Measurements from ENCODE around the gene TCF3. TPM values are rescaled to one million over a fixed set of nuclear protein-coding genes. Genes with fewer than 3 reads are reported as not detected.

Gene TCF3
- total and polyA plus RNA-seq, 4 donors, result 36.9 to 58.1 (median 45.2) TPM

- no peak for TF ChIP-seq CTCF (IDR thresholded peaks at IDR 0.05; ENCODE audit: control extremely low read depth, extremely low read depth)
- Histone ChIP-seq H3K36me3 (ENCODE audit: control insufficient read depth in 4 of 4, insufficient read depth in 4 of 4, low read length in 4 of 4) (peaks cover 5 to 57% (median 21%) of the 10 kb centered on the region in 4 donors), H3K4me3 (no peak overlapping the region), H3K4me1 (ENCODE audit: control insufficient read depth in 5 of 5, insufficient read depth in 5 of 5, low read length in 5 of 5) (no peaks in the 10 kb centered on the region), H3K9ac (ENCODE audit: insufficient read depth in 1 of 2, low read length in 2 of 2) (no peak overlapping the region), H3K9me3 (ENCODE audit: control insufficient read depth in 4 of 4, insufficient read depth in 3 of 4, low read length in 3 of 4) (no peaks in the 10 kb centered on the region), H3K27me3 (ENCODE audit: control insufficient read depth in 3 of 3, insufficient read depth in 3 of 3, low read length in 2 of 3) (no peaks in the 10 kb centered on the region), H3K27ac (ENCODE audit: low read depth in 1 of 2, low read length in 1 of 2) (no peak overlapping the region)
- WGBS, 2 donors, result 97 to 98% methylated on average over 26 of the region's 26 CpGs
- DNase-seq (no peak), ATAC-seq (ENCODE audit: insufficient read depth, low FRiP score) (no peak)
These were observed 33.3 kb downstream of the TCF3 start for GRCh38 chr19:1619094-1619439.

- no peak overlapping the region for H3K27ac ChIP-seq (ENCODE audit: low read depth in 1 of 2, low read length in 1 of 2)
- no peak for DNase-seq
- peaks cover 5 to 62% (median 22%) of the 10 kb centered on the region in 4 donors for H3K36me3 ChIP-seq (ENCODE audit: control insufficient read depth in 4 of 4, insufficient read depth in 4 of 4, low read length in 4 of 4)
These were observed 34.0 kb downstream of the TCF3 start for GRCh38 chr19:1618157-1619093.

GRCh38 chr19:1616875-1617274 lies 35.5 kb downstream of the TCF3 start:
- Histone ChIP-seq H3K27me3 (ENCODE audit: control insufficient read depth in 3 of 3, insufficient read depth in 3 of 3, low read length in 2 of 3) (no peaks in the 10 kb centered on the region), H3K4me1 (ENCODE audit: control insufficient read depth in 5 of 5, insufficient read depth in 5 of 5, low read length in 5 of 5) (no peaks in the 10 kb centered on the region), H3K27ac (ENCODE audit: low read depth in 1 of 2, low read length in 1 of 2) (no peak overlapping the region), H3K36me3 (ENCODE audit: control insufficient read depth in 4 of 4, insufficient read depth in 4 of 4, low read length in 4 of 4) (peaks cover 5 to 75% (median 27%) of the 10 kb centered on the region in 4 donors), H3K9ac (ENCODE audit: insufficient read depth in 1 of 2, low read length in 2 of 2) (no peak overlapping the region), H3K4me3 (no peak overlapping the region), H3K9me3 (ENCODE audit: control insufficient read depth in 4 of 4, insufficient read depth in 3 of 4, low read length in 3 of 4) (peaks cover 0 to 3% (median 0%) of the 10 kb centered on the region in 4 donors)
- DNase-seq (no peak), ATAC-seq (ENCODE audit: insufficient read depth, low FRiP score) (no peak)
- 66 to 70% methylated on average over 4 of the region's 4 CpGs for WGBS, 2 donors
- no peak for TF ChIP-seq CTCF (IDR thresholded peaks at IDR 0.05; ENCODE audit: control extremely low read depth, extremely low read depth)

More at GRCh38 chr19:1618157-1619093, 34.0 kb downstream of the TCF3 start:
- Histone ChIP-seq H3K9ac (ENCODE audit: insufficient read depth in 1 of 2, low read length in 2 of 2) (no peak overlapping the region), H3K27me3 (ENCODE audit: control insufficient read depth in 3 of 3, insufficient read depth in 3 of 3, low read length in 2 of 3) (no peaks in the 10 kb centered on the region), H3K9me3 (ENCODE audit: control insufficient read depth in 4 of 4, insufficient read depth in 3 of 4, low read length in 3 of 4) (no peaks in the 10 kb centered on the region), H3K4me1 (ENCODE audit: control insufficient read depth in 5 of 5, insufficient read depth in 5 of 5, low read length in 5 of 5) (no peaks in the 10 kb centered on the region), H3K4me3 (no peak overlapping the region)
- TF ChIP-seq CTCF (IDR thresholded peaks at IDR 0.05; ENCODE audit: control extremely low read depth, extremely low read depth), result no peak
- WGBS, 2 donors, result 88 to 92% methylated on average over 24 of the region's 24 CpGs
- ATAC-seq (ENCODE audit: insufficient read depth, low FRiP score), result peak; percentile 32
